Neural progenitor cell (in vitro differentiated cells): ENCODE results near the gene GMDS. TPM values are rescaled to one million over a fixed set of nuclear protein-coding genes. Genes with fewer than 3 reads are reported as not detected.

Experiments used
- DNase-seq: peaks from one replicate; pipeline ENCODE4 v3.0.0-alpha.2; 2016; ENCODE audit warnings: low spot score
- H2AFZ ChIP-seq: fragments of 200-600 bp; sonication (generic); replicated peaks from 2 replicates; pipeline ENCODE4 v1.6.1; 2016; ENCODE audit warnings: antibody characterized with exemption
- H3F3A ChIP-seq: fragments of 200-600 bp; sonication (generic); 2 replicates; pipeline ENCODE4 v1.6.1; 2016; ENCODE audit warnings: antibody characterized with exemption, low read depth
- H3K27ac ChIP-seq: fragments of 200-600 bp; sonication (generic); 2 replicates; pipeline ENCODE4 v1.5.1; 2016; ENCODE audit warnings: mild to moderate bottlenecking
- H3K27me3 ChIP-seq: fragments of 200-600 bp; sonication (generic); 2 replicates; pipeline ENCODE4 v1.6.1; 2016; ENCODE audit warnings: mild to moderate bottlenecking, moderate library complexity
- H3K36me3 ChIP-seq: fragments of 200-600 bp; sonication (generic); 2 replicates; pipeline ENCODE4 v1.5.1; 2016
- H3K4me1 ChIP-seq: fragments of 200-600 bp; sonication (generic); 2 replicates; pipeline ENCODE4 v1.6.1; 2016; ENCODE audit warnings: mixed run types
- H3K4me2 ChIP-seq: fragments of 200-600 bp; sonication (generic); 2 replicates; pipeline ENCODE4 v1.6.1; 2016
- H3K4me3 ChIP-seq: fragments of 200-600 bp; sonication (generic); 2 replicates; pipeline ENCODE4 v1.5.1; 2016
- H3K79me2 ChIP-seq: fragments of 200-600 bp; sonication (generic); 2 replicates; pipeline ENCODE4 v1.6.1; 2016; ENCODE audit warnings: low read depth
- H3K9ac ChIP-seq: fragments of 200-600 bp; sonication (generic); 2 replicates; pipeline ENCODE4 v1.6.1; 2016
- H3K9me3 ChIP-seq: fragments of 200-600 bp; sonication (generic); 2 replicates; pipeline ENCODE4 v1.5.1; 2016; ENCODE audit warnings: low read depth
- H4K20me1 ChIP-seq: fragments of 200-600 bp; sonication (generic); 2 replicates; pipeline ENCODE4 v1.6.1; 2016; ENCODE audit warnings: low read depth
- H3K27ac Mint-ChIP-seq: 3 replicates; pipeline ENCODE4 v1.8.0; 2021; ENCODE audit warnings: mixed read lengths
- H3K27me3 Mint-ChIP-seq: 2 replicates; pipeline ENCODE4 v1.8.0; 2022; ENCODE audit warnings: low read depth, mild to moderate bottlenecking, inconsistent platforms, moderate library complexity, mixed read lengths; ENCODE audit not compliant: insufficient read depth
- H3K36me3 Mint-ChIP-seq: 3 replicates; pipeline ENCODE4 v1.8.0; 2021; ENCODE audit warnings: mixed read lengths
- H3K4me1 Mint-ChIP-seq: 3 replicates; pipeline ENCODE4 v1.8.0; 2021; ENCODE audit warnings: mixed read lengths
- H3K4me3 Mint-ChIP-seq: 3 replicates; pipeline ENCODE4 v1.8.0; 2021; ENCODE audit warnings: mild to moderate bottlenecking, moderate library complexity, mixed read lengths
- H3K9me3 Mint-ChIP-seq: 3 replicates; pipeline ENCODE4 v1.8.0; 2020; ENCODE audit warnings: mixed read lengths
- EZH2 ChIP-seq: fragments of 200-600 bp; sonication (generic); IDR thresholded peaks from 2 replicates; pipeline ENCODE4 v1.6.1; 2017; ENCODE audit warnings: antibody characterized with exemption, mild to moderate bottlenecking, moderate library complexity
- EZH2phosphoT487 ChIP-seq: fragments of 200-600 bp; sonication (generic); IDR thresholded peaks from 2 replicates; pipeline ENCODE4 v1.6.1; 2017; ENCODE audit warnings: antibody characterized with exemption
- total RNA-seq: library from RNA; depleted of rRNA; stranded (reverse); fragments of >200 nt; gene quantifications from 2 replicates; pipeline ENCODE4 v1.2.3, GENCODE V29; 2015; ENCODE audit warnings: low replicate concordance
- TF ChIP-seq, protein P1 (sequence below): fragments of 200-600 bp; sonication (generic); IDR thresholded peaks from 2 replicates; pipeline ENCODE4 v1.5.1; 2017; ENCODE audit warnings: antibody characterized with exemption, mild to moderate bottlenecking

GMDS gene
- total RNA-seq, 1 donor from 2014 or later: 22.6 TPM

DNA sequence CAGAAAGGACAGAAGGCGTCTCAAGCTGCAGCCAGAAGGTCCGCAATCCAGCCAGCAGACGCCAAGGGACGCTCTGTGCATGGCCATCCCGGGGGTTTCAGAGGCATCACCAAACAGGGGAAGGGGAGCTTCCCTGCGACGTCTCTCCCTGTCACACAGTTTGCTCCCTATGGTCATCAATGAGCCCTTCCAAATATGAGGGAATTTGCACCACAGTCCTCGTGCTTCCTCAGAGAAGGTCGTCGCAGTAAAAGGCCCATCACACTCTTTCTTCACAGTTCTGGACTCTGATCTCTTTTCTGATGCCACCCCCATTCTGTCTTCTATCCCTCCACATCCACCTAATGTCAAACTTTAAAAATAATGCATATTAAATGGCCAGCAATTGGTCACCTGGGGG lies 645.9 kb downstream of the GMDS start:
- no peak overlapping the region for H3K9ac ChIP-seq
- H4K20me1 ChIP-seq: no peaks in the 10 kb centered on the region
- no peaks in the 10 kb centered on the region for H3K9me3 ChIP-seq
- peaks cover 17% of the 10 kb centered on the region for H3K4me1 ChIP-seq
- Mint-ChIP-seq H3K27me3 (peaks cover 18% of the 10 kb centered on the region), H3K4me1 (peaks cover 32% of the 10 kb centered on the region), H3K9me3 (no peaks in the 10 kb centered on the region), H3K27ac (no peak overlapping the region), H3K4me3 (no peak overlapping the region), H3K36me3 (no peaks in the 10 kb centered on the region)
- no peak overlapping the region for H3K4me2 ChIP-seq
- DNase-seq: no peak
- H3K27me3 ChIP-seq: peaks cover 53% of the 10 kb centered on the region
- H3K4me3 ChIP-seq: no peak overlapping the region
- TF ChIP-seq EZH2: no peak
- TF ChIP-seq, protein P1, sequence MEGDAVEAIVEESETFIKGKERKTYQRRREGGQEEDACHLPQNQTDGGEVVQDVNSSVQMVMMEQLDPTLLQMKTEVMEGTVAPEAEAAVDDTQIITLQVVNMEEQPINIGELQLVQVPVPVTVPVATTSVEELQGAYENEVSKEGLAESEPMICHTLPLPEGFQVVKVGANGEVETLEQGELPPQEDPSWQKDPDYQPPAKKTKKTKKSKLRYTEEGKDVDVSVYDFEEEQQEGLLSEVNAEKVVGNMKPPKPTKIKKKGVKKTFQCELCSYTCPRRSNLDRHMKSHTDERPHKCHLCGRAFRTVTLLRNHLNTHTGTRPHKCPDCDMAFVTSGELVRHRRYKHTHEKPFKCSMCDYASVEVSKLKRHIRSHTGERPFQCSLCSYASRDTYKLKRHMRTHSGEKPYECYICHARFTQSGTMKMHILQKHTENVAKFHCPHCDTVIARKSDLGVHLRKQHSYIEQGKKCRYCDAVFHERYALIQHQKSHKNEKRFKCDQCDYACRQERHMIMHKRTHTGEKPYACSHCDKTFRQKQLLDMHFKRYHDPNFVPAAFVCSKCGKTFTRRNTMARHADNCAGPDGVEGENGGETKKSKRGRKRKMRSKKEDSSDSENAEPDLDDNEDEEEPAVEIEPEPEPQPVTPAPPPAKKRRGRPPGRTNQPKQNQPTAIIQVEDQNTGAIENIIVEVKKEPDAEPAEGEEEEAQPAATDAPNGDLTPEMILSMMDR: no peak
- no peak for TF ChIP-seq EZH2phosphoT487
- no peaks in the 10 kb centered on the region for H3K36me3 ChIP-seq
- H3F3A ChIP-seq: no peaks in the 10 kb centered on the region
- no peaks in the 10 kb centered on the region for H3K79me2 ChIP-seq
- no peak overlapping the region for H2AFZ ChIP-seq
- H3K27ac ChIP-seq: no peak overlapping the region

DNA sequence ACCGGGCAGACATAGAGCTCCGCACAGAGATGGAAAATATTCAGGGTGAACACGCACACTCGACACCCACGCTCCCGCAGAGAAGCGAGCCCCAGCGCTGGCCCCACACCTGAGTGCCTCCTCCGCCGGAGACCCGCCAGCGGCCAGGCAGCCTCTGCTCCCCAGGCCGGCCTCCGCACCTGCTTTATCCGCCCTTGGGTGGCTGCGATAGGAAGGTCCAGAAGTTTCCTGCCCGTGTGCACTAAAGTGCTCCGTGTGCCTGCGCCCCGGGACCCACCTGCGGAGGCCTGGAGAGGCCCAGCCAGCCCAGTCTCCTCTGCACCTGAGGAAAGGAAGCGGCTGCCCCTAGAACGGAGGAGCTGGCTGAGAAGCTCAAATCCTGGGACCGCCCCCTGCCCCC lies 646.5 kb downstream of the GMDS start:
- H3K4me1 ChIP-seq: peaks cover 15% of the 10 kb centered on the region
- H3K4me3 Mint-ChIP-seq: no peak overlapping the region
- no peaks in the 10 kb centered on the region for H3K9me3 ChIP-seq

DNA sequence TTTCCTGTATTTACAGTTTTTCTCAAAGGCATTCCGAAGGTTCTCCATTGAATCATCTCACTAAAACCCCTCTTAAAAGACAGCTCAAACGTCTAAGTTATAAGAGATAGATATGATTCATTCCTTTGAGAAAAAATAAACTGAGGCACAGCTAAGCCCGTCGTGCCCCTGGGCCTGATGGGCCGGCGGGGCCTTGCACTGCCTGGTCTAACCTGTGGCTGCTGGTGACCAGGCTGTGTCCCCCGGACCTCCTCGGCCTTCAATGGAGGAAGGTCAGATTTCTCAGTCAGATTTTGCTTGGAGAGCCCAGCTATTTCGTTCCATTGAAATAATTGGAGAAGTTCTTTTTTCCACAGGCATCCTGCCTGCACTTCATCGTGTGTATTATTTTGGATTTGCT lies 647.0 kb downstream of the GMDS start:
- no peak overlapping the region for H2AFZ ChIP-seq
- TF ChIP-seq, protein P1: no peak
- TF ChIP-seq EZH2 (no peak), EZH2phosphoT487 (no peak)
- no peaks in the 10 kb centered on the region for H3F3A ChIP-seq
- peaks cover 13% of the 10 kb centered on the region for H3K4me1 ChIP-seq
- H3K4me3 ChIP-seq: no peak overlapping the region
- H4K20me1 ChIP-seq: no peaks in the 10 kb centered on the region
- H3K9me3 ChIP-seq: no peaks in the 10 kb centered on the region
- no peaks in the 10 kb centered on the region for H3K36me3 Mint-ChIP-seq
- H3K27me3 ChIP-seq: peaks cover 52% of the 10 kb centered on the region
- no peak overlapping the region for H3K9ac ChIP-seq
- H3K27me3 Mint-ChIP-seq: peaks cover 11% of the 10 kb centered on the region
- H3K79me2 ChIP-seq: no peaks in the 10 kb centered on the region
- H3K4me1 Mint-ChIP-seq: peaks cover 29% of the 10 kb centered on the region
- no peaks in the 10 kb centered on the region for H3K9me3 Mint-ChIP-seq
- no peak overlapping the region for H3K27ac Mint-ChIP-seq
- no peaks in the 10 kb centered on the region for H3K36me3 ChIP-seq
- H3K27ac ChIP-seq: no peak overlapping the region
- no peak overlapping the region for H3K4me2 ChIP-seq
- H3K4me3 Mint-ChIP-seq: no peak overlapping the region
- no peak for DNase-seq

More for the DNA sequence above, 646.5 kb downstream of the GMDS start:
- Histone ChIP-seq H4K20me1 (no peaks in the 10 kb centered on the region), H3K27ac (no peak overlapping the region), H3K27me3 (peaks cover 52% of the 10 kb centered on the region), H3K79me2 (no peaks in the 10 kb centered on the region), H3F3A (no peaks in the 10 kb centered on the region), H2AFZ (no peak overlapping the region), H3K36me3 (no peaks in the 10 kb centered on the region), H3K4me3 (no peak overlapping the region), H3K9ac (no peak overlapping the region), H3K4me2 (no peak overlapping the region)
- Mint-ChIP-seq H3K4me1 (peaks cover 33% of the 10 kb centered on the region), H3K36me3 (no peaks in the 10 kb centered on the region), H3K27me3 (peaks cover 16% of the 10 kb centered on the region), H3K27ac (no peak overlapping the region), H3K9me3 (no peaks in the 10 kb centered on the region)
- DNase-seq: no peak
- TF ChIP-seq, protein P1: no peak
- TF ChIP-seq EZH2phosphoT487: no peak
- no peak for TF ChIP-seq EZH2
